Esophagus squamous epithelium (tissue), 4 donors: ENCODE data around the gene RCAN1.

Source experiments
- POLR2A ChIP-seq, 4 donors: fragments of 450-650 bp; IDR thresholded peaks; one replicate each; pipeline ENCODE4 v1.6.1; 2017; ENCODE audit warnings: antibody characterized with exemption in 4 of 4, mild to moderate bottlenecking in 4 of 4, moderate library complexity in 3 of 4
- TF ChIP-seq, protein P1 (sequence below), 6 experiments: fragments of 450-650 bp in 4 of 6; fragments of 200-600 bp in 2 of 6; sonication (generic) in 2 of 6; IDR thresholded peaks; one replicate each; pipeline ENCODE4 v1.5.1; 2016 to 2019; ENCODE audit warnings: antibody characterized with exemption in 6 of 6, mild to moderate bottlenecking in 4 of 6, moderate library complexity in 4 of 6

DNA sequence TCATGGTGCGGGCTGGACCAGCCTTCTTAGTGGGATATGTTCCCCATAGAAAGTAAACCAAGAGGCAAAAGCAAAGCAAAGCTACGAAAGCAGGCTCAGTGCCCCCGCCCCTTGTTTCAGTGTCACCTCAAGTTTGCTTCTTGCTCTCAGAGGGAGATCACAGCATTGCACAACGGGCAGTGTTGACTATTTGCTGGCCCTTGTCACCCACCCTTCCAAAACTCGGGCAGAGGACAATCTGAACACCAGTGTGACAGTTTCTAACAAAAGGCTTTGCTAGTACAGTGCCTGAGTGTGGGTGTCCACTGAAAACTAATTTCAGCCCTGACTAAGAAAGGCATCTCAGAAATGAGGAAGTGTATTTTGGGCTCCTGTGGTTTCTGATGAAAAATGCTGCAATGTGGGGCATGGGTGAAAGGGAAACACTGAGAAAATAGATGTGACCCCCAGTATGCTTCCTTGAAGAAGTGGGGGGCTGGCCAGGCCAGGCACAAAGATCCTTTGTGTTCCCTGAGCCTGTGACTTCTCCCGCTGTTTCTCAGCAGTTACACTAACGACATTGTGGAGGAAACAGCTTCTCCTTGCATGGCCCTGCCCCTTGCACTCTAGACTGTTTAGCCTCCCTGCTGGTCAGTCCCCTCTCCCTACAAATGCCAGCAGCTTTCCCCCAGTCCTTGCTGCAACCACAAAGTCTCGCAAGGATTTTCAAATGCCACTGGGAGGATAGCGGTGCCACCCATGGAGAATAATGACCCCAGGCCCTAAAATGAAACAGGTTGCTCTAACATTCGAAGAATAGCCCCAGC lies 69.6 kb downstream of the RCAN1 start:
- TF ChIP-seq, protein P1, sequence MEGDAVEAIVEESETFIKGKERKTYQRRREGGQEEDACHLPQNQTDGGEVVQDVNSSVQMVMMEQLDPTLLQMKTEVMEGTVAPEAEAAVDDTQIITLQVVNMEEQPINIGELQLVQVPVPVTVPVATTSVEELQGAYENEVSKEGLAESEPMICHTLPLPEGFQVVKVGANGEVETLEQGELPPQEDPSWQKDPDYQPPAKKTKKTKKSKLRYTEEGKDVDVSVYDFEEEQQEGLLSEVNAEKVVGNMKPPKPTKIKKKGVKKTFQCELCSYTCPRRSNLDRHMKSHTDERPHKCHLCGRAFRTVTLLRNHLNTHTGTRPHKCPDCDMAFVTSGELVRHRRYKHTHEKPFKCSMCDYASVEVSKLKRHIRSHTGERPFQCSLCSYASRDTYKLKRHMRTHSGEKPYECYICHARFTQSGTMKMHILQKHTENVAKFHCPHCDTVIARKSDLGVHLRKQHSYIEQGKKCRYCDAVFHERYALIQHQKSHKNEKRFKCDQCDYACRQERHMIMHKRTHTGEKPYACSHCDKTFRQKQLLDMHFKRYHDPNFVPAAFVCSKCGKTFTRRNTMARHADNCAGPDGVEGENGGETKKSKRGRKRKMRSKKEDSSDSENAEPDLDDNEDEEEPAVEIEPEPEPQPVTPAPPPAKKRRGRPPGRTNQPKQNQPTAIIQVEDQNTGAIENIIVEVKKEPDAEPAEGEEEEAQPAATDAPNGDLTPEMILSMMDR (IDR thresholded peaks at IDR 0.05): no peak
- TF ChIP-seq POLR2A (IDR thresholded peaks at IDR 0.05): no peak
